Uterine smooth muscle cell (primary cell): Measurements from ENCODE around the gene SAFB. TPM values are rescaled to one million over a fixed set of nuclear protein-coding genes. Genes with fewer than 3 reads are reported as not detected.

ENCODE experiments used
- total RNA-seq: library from RNA; depleted of rRNA; stranded (reverse); fragments of >200 nt; gene quantifications from 2 replicates; pipeline ENCODE4 v1.2.3, GENCODE V29; 2014

Gene SAFB
- total RNA-seq = 68.5 and 73.4 TPM in 2 replicates

GRCh38 chr19:5622465-5623396, at the start of gene SAFB, which contains the start of gene SAFB2:
Gene SAFB, plus strand, starts transcription at chr19:5623083. Its CDS starts 123 bp downstream, at chr19:5623206.
Gene SAFB2, minus strand, starts transcription at chr19:5622776. Its CDS starts 61 bp downstream, at chr19:5622715.

GRCh38 chr19:5680437-5681368, 57.8 kb downstream of the SAFB start, which contains the start of the genes HSD11B1L and MICOS13:
Gene HSD11B1L, plus strand, starts transcription at chr19:5681027. Its CDS starts 3,806 bp downstream, at chr19:5684833.
Gene MICOS13, minus strand, starts transcription at chr19:5680516. Its CDS starts 30 bp downstream, at chr19:5680486.

GRCh38 chr19:5690125-5690954, 67.5 kb downstream of the SAFB start, which contains the start of gene RPL36:
Gene RPL36, plus strand, starts transcription at chr19:5690295. Its CDS starts 213 bp downstream, at chr19:5690508.

Other genes with a start within 250 kb of the SAFB start
- not detected in 2 replicates for gene ZNRF4, start 167.7 kb upstream of the SAFB start, total RNA-seq
- gene TINCR, start 55.1 kb upstream of the SAFB start, total RNA-seq = 0.12 and 0.22 TPM in 2 replicates
- 42.1 and 46.5 TPM in 2 replicates for gene SAFB2, start 307 bp upstream of the SAFB start, total RNA-seq
- gene MICOS13, start 57.4 kb downstream of the SAFB start, total RNA-seq = 24.8 and 33.6 TPM in 2 replicates
- 4.2 and 10.6 TPM in 2 replicates for gene HSD11B1L, start 57.9 kb downstream of the SAFB start, total RNA-seq
- gene RPL36, start 67.2 kb downstream of the SAFB start, total RNA-seq = 464 and 651 TPM in 2 replicates
- 212 and 293 TPM in 2 replicates for gene LONP1, start 97.1 kb downstream of the SAFB start, total RNA-seq
- gene CATSPERD, start 97.6 kb downstream of the SAFB start, total RNA-seq = not detected in 2 replicates
- 0.22 and 0.37 TPM in 2 replicates for gene PRR22, start 161.7 kb downstream of the SAFB start, total RNA-seq
- gene DUS3L, start 168.1 kb downstream of the SAFB start, total RNA-seq = 33.4 and 47.6 TPM in 2 replicates
- gene NRTN, start 182.0 kb downstream of the SAFB start, total RNA-seq = not detected in 2 replicates
- not detected in 2 replicates for gene FUT6, start 216.6 kb downstream of the SAFB start, total RNA-seq
- not detected in 2 replicates for gene FUT3, start 228.4 kb downstream of the SAFB start, total RNA-seq
- gene FUT5, start 247.5 kb downstream of the SAFB start, total RNA-seq = not detected in 2 replicates